ENCODE data around the gene ZNF747. TPM values are rescaled to one million over a fixed set of nuclear protein-coding genes. Genes with fewer than 3 reads are reported as not detected.

ZNF747 gene
- total RNA-seq, 1 donor from 2014 or later = 19.6 TPM

DNA sequence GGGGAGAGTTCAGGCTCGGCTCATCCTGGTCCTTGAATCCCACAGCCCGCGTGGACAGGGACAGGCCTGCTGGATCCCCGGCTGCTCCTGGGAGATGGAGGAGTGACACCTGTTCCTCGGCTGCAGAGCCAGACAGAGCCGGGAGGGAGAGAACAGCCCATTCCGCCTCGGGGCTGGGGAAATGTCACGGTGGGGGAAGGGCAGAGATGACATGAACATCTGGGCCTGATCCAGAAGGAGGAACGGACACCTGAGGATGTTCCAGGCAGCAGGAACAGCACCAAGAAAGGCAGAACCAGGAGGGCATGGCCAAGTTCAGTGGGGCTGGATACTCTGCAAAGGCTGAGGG is 21.4 kb upstream of the ZNF747 start:
- Histone ChIP-seq H3K36me3 (peaks cover 17 to 34% of the 10 kb centered on the region in 2 donors), H3K4me1 (peaks cover 8 to 9% of the 10 kb centered on the region in 2 donors), H3K27ac (no peak overlapping the region), H3K9me3 (no peaks in the 10 kb centered on the region), H3K27me3 (no peaks in the 10 kb centered on the region), H3K4me3 (no peak overlapping the region)
- no peak for DNase-seq (ENCODE audit: low spot score in 2 of 2)
- TF ChIP-seq, protein P1, sequence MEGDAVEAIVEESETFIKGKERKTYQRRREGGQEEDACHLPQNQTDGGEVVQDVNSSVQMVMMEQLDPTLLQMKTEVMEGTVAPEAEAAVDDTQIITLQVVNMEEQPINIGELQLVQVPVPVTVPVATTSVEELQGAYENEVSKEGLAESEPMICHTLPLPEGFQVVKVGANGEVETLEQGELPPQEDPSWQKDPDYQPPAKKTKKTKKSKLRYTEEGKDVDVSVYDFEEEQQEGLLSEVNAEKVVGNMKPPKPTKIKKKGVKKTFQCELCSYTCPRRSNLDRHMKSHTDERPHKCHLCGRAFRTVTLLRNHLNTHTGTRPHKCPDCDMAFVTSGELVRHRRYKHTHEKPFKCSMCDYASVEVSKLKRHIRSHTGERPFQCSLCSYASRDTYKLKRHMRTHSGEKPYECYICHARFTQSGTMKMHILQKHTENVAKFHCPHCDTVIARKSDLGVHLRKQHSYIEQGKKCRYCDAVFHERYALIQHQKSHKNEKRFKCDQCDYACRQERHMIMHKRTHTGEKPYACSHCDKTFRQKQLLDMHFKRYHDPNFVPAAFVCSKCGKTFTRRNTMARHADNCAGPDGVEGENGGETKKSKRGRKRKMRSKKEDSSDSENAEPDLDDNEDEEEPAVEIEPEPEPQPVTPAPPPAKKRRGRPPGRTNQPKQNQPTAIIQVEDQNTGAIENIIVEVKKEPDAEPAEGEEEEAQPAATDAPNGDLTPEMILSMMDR (IDR thresholded peaks at IDR 0.05) = no peak
- intact Hi-C loops (cut with DNase I) = no loop called here

DNA sequence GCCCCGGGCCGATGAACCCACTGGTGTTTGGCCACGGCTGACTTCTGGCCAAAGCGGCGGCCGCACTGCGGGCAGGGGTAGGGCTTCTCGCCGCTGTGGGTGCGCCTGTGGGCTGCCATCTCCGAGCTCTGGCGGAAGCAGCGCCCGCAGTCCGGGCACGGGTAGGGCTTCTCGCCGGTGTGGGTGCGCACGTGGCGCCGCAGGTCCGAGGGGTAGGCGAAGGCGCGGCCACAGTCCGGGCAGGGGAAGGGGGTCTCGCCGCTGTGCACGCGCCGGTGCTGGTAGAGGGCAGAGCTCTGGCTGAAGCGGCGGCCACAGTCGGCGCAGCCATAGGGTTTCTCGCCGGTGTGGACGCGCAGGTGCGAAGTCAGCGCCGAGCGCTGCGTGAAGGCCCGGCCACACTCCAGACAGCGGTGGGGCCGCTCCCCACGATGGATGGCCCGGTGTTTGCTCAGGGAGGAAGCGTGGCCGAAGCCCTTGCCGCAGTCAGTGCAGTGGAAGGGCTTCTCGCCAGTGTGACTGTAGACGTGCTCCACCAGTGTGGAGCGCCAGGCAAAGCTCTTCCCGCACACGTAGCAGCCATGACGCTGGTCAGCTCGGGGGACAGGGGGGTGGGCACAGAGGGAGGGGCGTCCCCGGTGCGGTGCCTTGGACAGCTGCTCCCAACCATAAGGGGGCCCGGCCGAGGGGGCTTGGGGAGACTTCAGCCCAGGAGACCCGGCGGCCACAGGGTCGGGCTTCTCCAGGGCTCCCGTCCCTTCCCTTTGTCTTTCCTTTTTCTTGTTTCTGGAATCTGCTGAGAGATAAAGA is 20.9 kb upstream of the ZNF747 start:
- H3K9me3 ChIP-seq = no peaks in the 10 kb centered on the region
- no peak for DNase-seq (ENCODE audit: low spot score in 2 of 2)
- H3K27me3 ChIP-seq = no peaks in the 10 kb centered on the region
- no peak overlapping the region for H3K27ac ChIP-seq
- H3K36me3 ChIP-seq = peaks cover 17 to 34% of the 10 kb centered on the region in 2 donors
- H3K4me1 ChIP-seq = peaks cover 8 to 9% of the 10 kb centered on the region in 2 donors
- TF ChIP-seq, protein P1 (IDR thresholded peaks at IDR 0.05) = no peak
- no peak overlapping the region for H3K4me3 ChIP-seq
- intact Hi-C loops (cut with DNase I) = no loop called here

DNA sequence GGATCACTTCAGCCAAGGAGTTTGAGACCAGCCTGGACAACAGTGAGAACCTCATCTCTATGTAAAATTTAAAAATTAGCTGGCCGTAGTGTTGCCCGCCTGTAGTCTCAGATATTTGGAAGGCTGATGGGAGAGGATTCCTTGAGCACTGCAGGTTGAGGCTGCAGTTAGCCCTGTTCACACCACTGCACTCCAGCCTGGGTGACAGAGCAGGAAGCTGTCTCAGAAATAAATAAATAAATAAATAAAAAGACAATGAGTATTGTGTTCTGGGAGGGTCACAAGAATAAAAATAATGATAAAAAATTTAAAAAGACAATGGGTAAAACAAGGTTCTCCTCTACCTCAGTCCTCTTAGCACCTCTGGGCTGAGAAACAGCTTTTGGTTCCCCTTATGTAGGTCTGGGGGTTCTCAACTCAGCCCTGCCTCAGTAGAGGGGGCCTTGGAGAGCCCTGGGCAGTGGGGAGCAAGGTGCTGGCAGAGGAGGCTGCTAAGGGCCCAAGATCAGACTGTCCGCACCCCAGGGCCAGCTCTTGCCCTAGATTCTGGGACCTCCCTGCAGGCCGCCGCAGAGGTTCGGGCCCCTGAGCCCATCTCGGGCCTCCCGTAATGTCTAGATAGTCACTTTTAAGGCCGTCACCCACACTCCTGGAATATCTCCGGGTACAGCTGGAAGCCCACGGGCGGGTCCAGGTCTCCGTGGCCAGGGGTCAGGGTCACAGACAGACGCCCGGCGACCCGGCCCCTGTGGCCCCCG is 20.1 kb upstream of the ZNF747 start:
- no peak for DNase-seq (ENCODE audit: low spot score in 2 of 2)
- H3K4me1 ChIP-seq = peaks cover 8 to 9% of the 10 kb centered on the region in 2 donors
- peaks cover 17 to 34% of the 10 kb centered on the region in 2 donors for H3K36me3 ChIP-seq
- H3K9me3 ChIP-seq = no peaks in the 10 kb centered on the region
- no peaks in the 10 kb centered on the region for H3K27me3 ChIP-seq
- no peak overlapping the region for H3K4me3 ChIP-seq
- TF ChIP-seq, protein P1 (IDR thresholded peaks at IDR 0.05) = no peak
- intact Hi-C loops (cut with DNase I) = no loop called here
- H3K27ac ChIP-seq = no peak overlapping the region

DNA sequence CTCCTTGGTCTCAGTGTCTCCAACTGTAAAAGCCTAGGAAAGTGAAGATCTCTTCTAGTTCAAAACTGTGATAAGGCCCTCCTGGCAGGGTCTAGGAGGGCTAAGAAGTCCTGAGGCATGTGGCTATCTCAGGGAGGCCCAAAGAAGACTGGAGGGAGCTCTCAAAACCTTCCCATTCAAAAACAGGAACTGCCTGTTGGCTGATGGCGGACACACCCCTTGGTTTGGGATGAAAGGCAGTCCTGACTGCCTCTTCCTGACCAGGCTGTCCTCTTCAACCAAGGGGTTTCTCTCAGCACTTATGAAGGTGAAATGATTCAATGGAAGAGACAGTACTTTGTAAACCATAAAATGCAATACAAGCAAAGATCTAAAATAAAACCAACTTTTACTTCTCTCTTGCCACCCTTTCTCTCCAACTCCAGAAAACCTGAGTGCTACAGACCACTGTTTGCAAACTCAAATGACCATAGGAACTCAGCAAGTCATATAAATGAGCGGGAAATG is 18.8 kb upstream of the ZNF747 start:
- Histone ChIP-seq H3K36me3 (peaks cover 17 to 34% of the 10 kb centered on the region in 2 donors), H3K9me3 (no peaks in the 10 kb centered on the region), H3K4me3 (no peak overlapping the region), H3K27me3 (no peaks in the 10 kb centered on the region), H3K27ac (no peak overlapping the region), H3K4me1 (peaks cover 8 to 9% of the 10 kb centered on the region in 2 donors)
- intact Hi-C loops (cut with DNase I) = no loop called here
- TF ChIP-seq, protein P1 (IDR thresholded peaks at IDR 0.05) = no peak
- DNase-seq (ENCODE audit: low spot score in 2 of 2) = no peak

DNA sequence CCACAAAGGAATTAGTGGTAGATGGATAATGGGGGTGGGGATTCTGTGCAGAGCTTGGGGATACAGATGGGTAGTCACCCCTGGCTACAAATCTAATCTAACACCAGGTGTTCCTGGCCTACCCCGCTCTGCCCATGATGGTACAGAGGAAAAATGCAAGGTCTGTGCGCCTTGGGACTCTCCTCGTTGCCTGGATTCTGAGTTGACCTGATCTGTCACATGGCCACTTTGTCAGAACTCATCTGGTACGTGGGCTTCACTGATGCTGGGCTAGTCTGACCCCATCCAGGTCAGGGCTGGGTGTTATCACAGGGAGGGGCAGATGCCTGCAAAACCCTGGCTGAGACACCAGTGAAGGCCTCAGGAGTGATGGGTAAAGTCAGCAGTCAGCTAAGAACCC is 18.3 kb upstream of the ZNF747 start:
- TF ChIP-seq, protein P1 (IDR thresholded peaks at IDR 0.05) = no peak
- intact Hi-C loops (cut with DNase I) = no loop called here
- no peak overlapping the region for H3K27ac ChIP-seq

More for the DNA sequence above, 18.3 kb upstream of the ZNF747 start:
- peaks cover 8 to 9% of the 10 kb centered on the region in 2 donors for H3K4me1 ChIP-seq
- H3K36me3 ChIP-seq = peaks cover 17 to 34% of the 10 kb centered on the region in 2 donors
- H3K9me3 ChIP-seq = no peaks in the 10 kb centered on the region
- H3K27me3 ChIP-seq = no peaks in the 10 kb centered on the region
- no peak for DNase-seq (ENCODE audit: low spot score in 2 of 2)
- no peak overlapping the region for H3K4me3 ChIP-seq
